OCI-LY3 (cell line): ENCODE measurements around the gene SF3A2.

Source experiments
- H2AFZ ChIP-seq: fragments of 200-600, 300-600 bp; shearing (Covaris generic); 2 replicates; pipeline ENCODE4 v1.6.0; 2014; ENCODE audit warnings: antibody characterized with exemption, low read depth, low read length
- H3K27ac ChIP-seq: fragments of 200-600, 300-600 bp; sonication (generic); 2 replicates; pipeline ENCODE4 v1.5.1; 2014; ENCODE audit warnings: mild to moderate bottlenecking, low read length, moderate library complexity, mixed read lengths
- H3K27me3 ChIP-seq: fragments of 200-600, 300-600 bp; sonication (generic); 2 replicates; pipeline ENCODE4 v1.6.1; 2014; ENCODE audit warnings: low read depth, low read length, mixed read lengths
- H3K36me3 ChIP-seq: fragments of 200-600, 300-600 bp; sonication (generic); replicated peaks from 2 replicates; pipeline ENCODE3; 2014; ENCODE audit warnings: low read depth, low read length, mixed read lengths
- H3K4me1 ChIP-seq: fragments of 300-600, 200-600 bp; sonication (generic); 2 replicates; pipeline ENCODE4 v1.6.1; 2014; ENCODE audit warnings: low read length, mixed read lengths
- H3K4me2 ChIP-seq: fragments of 200-600, 300-600 bp; sonication (generic); 2 replicates; pipeline ENCODE4 v1.6.1; 2014; ENCODE audit warnings: low read length, mixed read lengths
- H3K4me3 ChIP-seq: fragments of 300-600, 200-600 bp; sonication (generic); 2 replicates; pipeline ENCODE4 v1.5.1; 2014; ENCODE audit warnings: antibody characterized with exemption, mild to moderate bottlenecking, low read length, moderate library complexity
- H3K79me2 ChIP-seq: fragments of 300-600, 200-600 bp; shearing (Covaris generic); 2 replicates; pipeline ENCODE4 v1.6.1; 2014; ENCODE audit warnings: mild to moderate bottlenecking, low read length, mixed read lengths
- H3K9ac ChIP-seq: fragments of 300-600, 200-600 bp; shearing (Covaris generic); 2 replicates; pipeline ENCODE4 v1.6.0; 2014; ENCODE audit warnings: mild to moderate bottlenecking, low read length, moderate library complexity
- H3K9me3 ChIP-seq: fragments of 200-600, 300-600 bp; shearing (Covaris generic); 2 replicates; pipeline ENCODE4 v1.6.1; 2014; ENCODE audit warnings: low read length, mixed read lengths; ENCODE audit not compliant: insufficient read depth
- H4K20me1 ChIP-seq: fragments of 200-600, 300-600 bp; sonication (generic); 2 replicates; pipeline ENCODE4 v1.6.1; 2016; ENCODE audit warnings: low read length, mixed read lengths; ENCODE audit not compliant: insufficient read depth
- CTCF ChIP-seq: fragments of 200-600, 300-600 bp; sonication (generic); IDR thresholded peaks from 2 replicates; pipeline ENCODE4 v1.5.1; 2014; ENCODE audit warnings: antibody characterized with exemption, low read length, low read depth
- EZH2phosphoT487 ChIP-seq: fragments of 200-600 bp; shearing (Covaris generic); IDR thresholded peaks from 2 replicates; pipeline ENCODE4 v1.6.1; 2018; ENCODE audit warnings: antibody characterized with exemption, mixed run types, low read depth

The SF3A2 gene

DNA sequence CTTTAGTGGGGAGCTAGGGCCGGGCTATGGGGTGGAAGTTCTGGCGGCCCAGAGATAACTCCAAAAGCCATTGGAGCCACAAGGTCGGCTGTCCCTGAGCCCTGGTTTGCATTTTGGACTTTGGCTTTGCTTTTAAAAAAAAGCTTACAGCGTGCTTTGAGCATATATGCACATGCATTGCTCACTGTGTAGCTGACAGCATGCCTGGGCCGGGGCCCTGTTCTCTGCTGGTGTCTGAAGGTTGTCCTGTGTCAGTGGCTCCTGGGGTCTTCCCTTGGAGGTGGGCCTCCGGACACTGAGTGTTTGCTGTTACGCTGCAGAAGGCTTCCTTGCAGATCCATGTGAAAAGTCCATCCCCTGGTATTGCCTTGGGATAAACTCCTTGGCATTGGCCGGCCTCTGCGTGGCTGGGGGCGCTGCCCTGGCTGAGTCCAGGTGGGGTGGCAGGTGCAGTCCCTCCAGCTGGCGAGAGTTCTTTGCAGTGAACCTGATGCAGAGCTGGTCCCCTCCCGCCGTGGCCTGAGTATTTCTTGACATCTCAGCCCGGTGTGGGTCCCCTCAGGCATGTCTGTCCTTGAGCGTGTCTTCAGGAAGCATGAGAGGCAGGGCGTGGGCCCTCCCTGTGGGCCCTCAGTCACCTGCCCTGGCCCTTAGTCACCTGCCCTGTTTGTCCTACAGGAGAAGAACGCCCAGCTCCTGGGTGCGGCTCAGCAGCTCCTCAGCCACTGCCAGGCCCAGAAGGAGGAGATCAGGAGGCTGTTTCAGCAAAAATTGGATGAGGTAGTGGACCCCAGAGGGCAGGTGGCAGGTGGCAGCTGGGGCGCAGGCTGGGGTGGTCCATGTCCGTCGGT, 23.5 kb upstream of the SF3A2 start:
- Histone ChIP-seq H3K27me3 (no peaks in the 10 kb centered on the region), H3K36me3 (peaks cover 59% of the 10 kb centered on the region), H2AFZ (no peak overlapping the region), H3K4me1 (0 out of 2 replicates have a peak, but pooled peaks cover 3% of the 10 kb centered on the region), H4K20me1 (0 out of 2 replicates have a peak, but pooled peaks cover 3% of the 10 kb centered on the region), H3K79me2 (no peaks in the 10 kb centered on the region), H3K4me2 (no peak overlapping the region), H3K9ac (no peak overlapping the region), H3K27ac (no peak overlapping the region), H3K4me3 (no peak overlapping the region), H3K9me3 (no peaks in the 10 kb centered on the region)
- TF ChIP-seq CTCF = no peak
- no peak for TF ChIP-seq EZH2phosphoT487

DNA sequence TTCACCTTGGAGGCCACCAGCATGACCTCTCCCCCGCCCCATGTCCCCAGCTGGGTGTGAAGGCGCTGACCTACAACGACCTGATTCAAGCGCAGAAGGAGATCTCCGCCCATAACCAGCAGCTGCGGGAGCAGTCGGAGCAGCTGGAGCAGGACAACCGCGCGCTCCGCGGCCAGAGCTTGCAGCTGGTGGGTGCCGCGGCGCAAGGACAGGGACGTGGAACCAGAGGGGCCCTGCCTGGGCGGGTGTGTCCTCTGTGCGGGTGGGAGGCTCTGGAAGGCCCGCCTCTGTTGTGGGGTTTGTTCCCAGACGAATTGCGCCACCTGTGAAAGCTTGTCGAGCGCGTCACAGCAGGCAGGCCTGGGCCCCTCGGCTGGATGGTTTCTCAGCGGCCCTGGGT, 22.8 kb upstream of the SF3A2 start:
- Histone ChIP-seq H3K79me2 (no peaks in the 10 kb centered on the region), H3K9me3 (no peaks in the 10 kb centered on the region), H3K27me3 (no peaks in the 10 kb centered on the region), H3K4me3 (no peak overlapping the region), H3K4me2 (no peak overlapping the region), H3K36me3 (peaks cover 59% of the 10 kb centered on the region), H3K9ac (no peak overlapping the region), H3K4me1 (0 out of 2 replicates have a peak, but pooled peaks cover 3% of the 10 kb centered on the region), H2AFZ (no peak overlapping the region), H4K20me1 (0 out of 2 replicates have a peak, but pooled peaks cover 3% of the 10 kb centered on the region), H3K27ac (no peak overlapping the region)
- TF ChIP-seq EZH2phosphoT487 = no peak
- TF ChIP-seq CTCF = no peak

DNA sequence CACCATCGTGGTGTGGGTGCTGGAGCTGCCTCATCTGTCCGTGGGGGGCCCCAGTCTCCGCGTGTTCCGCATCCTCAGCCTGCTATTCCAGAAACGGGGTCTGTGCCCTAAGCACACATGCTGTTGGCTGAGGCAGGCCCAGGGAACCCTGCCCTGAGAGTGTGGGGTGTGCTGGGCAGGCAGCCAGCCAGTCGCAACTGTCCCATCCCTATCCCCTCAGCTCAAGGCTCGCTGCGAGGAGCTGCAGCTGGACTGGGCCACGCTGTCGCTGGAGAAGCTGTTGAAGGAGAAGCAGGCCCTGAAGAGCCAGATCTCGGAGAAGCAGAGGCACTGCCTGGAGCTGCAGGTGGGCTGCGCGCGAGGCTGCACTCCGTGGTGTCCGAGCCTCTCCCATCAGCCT, 22.4 kb upstream of the SF3A2 start:
- TF ChIP-seq EZH2phosphoT487 (no peak), CTCF (no peak)
- Histone ChIP-seq H3K4me1 (0 out of 2 replicates have a peak, but pooled peaks cover 3% of the 10 kb centered on the region), H4K20me1 (0 out of 2 replicates have a peak, but pooled peaks cover 3% of the 10 kb centered on the region), H3K9ac (no peak overlapping the region), H3K79me2 (no peaks in the 10 kb centered on the region), H2AFZ (no peak overlapping the region), H3K27ac (no peak overlapping the region), H3K4me3 (no peak overlapping the region), H3K9me3 (no peaks in the 10 kb centered on the region), H3K27me3 (no peaks in the 10 kb centered on the region), H3K36me3 (peaks cover 58% of the 10 kb centered on the region), H3K4me2 (no peak overlapping the region)

GRCh38 chr19:2215281-2215751, 21.3 kb upstream of the SF3A2 start:
- Histone ChIP-seq H3K79me2 (no peaks in the 10 kb centered on the region), H3K4me3 (no peak overlapping the region), H3K9ac (no peak overlapping the region), H3K27ac (no peak overlapping the region), H4K20me1 (peaks cover 3% of the 10 kb centered on the region; the same call in 1 of the 2 replicates), H2AFZ (no peak overlapping the region), H3K4me2 (no peak overlapping the region), H3K27me3 (no peaks in the 10 kb centered on the region), H3K36me3 (peaks cover 58% of the 10 kb centered on the region), H3K9me3 (no peaks in the 10 kb centered on the region), H3K4me1 (0 out of 2 replicates have a peak, but pooled peaks cover 3% of the 10 kb centered on the region)
- TF ChIP-seq EZH2phosphoT487 (no peak), CTCF (no peak)
